ENCODE results near the gene ERC2.

DNA sequence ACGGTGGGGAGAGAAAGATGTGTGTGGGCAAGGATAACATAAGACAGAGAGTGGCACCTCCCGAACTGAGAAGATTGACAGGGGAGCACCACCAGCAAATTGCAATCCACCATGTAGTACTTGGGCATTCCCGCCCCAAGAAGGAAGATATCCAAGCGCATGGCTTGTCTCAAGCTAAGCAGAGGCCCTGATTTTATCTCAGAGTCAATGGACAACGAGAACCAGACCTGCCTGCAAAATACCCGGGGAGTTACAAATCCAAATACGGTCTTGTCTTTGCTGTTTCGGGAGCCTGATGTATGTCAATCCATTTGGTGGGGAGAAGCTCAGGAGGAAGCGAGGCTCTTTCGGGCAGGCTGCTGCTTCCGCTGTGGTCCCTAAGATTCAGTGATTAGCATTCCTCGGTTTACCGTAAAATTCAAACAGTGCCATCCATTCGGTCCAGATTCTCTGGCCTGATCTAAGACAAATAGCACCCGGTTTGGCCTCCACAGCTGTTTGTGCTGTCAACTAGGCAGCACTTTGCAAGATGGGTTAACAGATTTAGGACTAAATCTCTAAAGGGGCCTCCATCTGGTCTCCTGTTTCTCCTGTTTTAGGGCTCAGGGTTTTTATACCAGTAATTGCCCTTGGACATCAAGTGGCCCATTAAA lies 883.4 kb downstream of the ERC2 start:
- TF ChIP-seq POLR2A (IDR thresholded peaks at IDR 0.05) (no peak), POLR2AphosphoS5 (IDR thresholded peaks at IDR 0.05) (no peak)
- TF ChIP-seq, protein P1, sequence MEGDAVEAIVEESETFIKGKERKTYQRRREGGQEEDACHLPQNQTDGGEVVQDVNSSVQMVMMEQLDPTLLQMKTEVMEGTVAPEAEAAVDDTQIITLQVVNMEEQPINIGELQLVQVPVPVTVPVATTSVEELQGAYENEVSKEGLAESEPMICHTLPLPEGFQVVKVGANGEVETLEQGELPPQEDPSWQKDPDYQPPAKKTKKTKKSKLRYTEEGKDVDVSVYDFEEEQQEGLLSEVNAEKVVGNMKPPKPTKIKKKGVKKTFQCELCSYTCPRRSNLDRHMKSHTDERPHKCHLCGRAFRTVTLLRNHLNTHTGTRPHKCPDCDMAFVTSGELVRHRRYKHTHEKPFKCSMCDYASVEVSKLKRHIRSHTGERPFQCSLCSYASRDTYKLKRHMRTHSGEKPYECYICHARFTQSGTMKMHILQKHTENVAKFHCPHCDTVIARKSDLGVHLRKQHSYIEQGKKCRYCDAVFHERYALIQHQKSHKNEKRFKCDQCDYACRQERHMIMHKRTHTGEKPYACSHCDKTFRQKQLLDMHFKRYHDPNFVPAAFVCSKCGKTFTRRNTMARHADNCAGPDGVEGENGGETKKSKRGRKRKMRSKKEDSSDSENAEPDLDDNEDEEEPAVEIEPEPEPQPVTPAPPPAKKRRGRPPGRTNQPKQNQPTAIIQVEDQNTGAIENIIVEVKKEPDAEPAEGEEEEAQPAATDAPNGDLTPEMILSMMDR (IDR thresholded peaks at IDR 0.05): no peak
